Ectodermal cell (in vitro differentiated cells): Measurements from ENCODE around the gene ADGRB3.

Source experiments
- H3K27ac ChIP-seq: 2 replicates; pipeline ENCODE4 v1.7.0; 2013; ENCODE audit warnings: mild to moderate bottlenecking, low read depth, low read length; ENCODE audit not compliant: insufficient read depth, poor library complexity, severe bottlenecking
- H3K27me3 ChIP-seq: 2 replicates; pipeline ENCODE4 v1.7.0; 2013; ENCODE audit warnings: mild to moderate bottlenecking, low read length; ENCODE audit not compliant: insufficient read depth, control insufficient read depth, poor library complexity, severe bottlenecking
- H3K36me3 ChIP-seq: one replicate; pipeline ENCODE4 v1.7.0; 2013; ENCODE audit warnings: low read length; ENCODE audit not compliant: control insufficient read depth, insufficient read depth
- H3K4me1 ChIP-seq: one replicate; pipeline ENCODE4 v1.7.0; 2013; ENCODE audit warnings: low read length; ENCODE audit not compliant: control insufficient read depth, insufficient read depth
- H3K4me3 ChIP-seq: 2 replicates; pipeline ENCODE4 v1.7.0; 2013; ENCODE audit warnings: low read depth, low read length, control low read depth; ENCODE audit not compliant: insufficient read depth
- H3K9me3 ChIP-seq: 2 replicates; pipeline ENCODE4 v1.7.0; 2013; ENCODE audit warnings: mild to moderate bottlenecking, low read length, moderate library complexity; ENCODE audit not compliant: control insufficient read depth
- WGBS, 2 experiments: methylation state at CpG; one replicate each; pipeline ENCODE4 v1.1.7; 2013; ENCODE audit warnings: missing lambda C conversion rate in 2 of 2; 5-methylcytosine and 5-hydroxymethylcytosine counted together

The ADGRB3 gene

GRCh38 chr6:69089539-69089938 lies 454.5 kb downstream of the ADGRB3 start:
- H3K27ac ChIP-seq, result no peak overlapping the region
- WGBS, 2 experiments, result 94 to 100% methylated on average over 1 of the region's 1 CpG

GRCh38 chr6:69090132-69090531 lies 455.1 kb downstream of the ADGRB3 start:
- H3K36me3 ChIP-seq, result no peaks in the 10 kb centered on the region
- 91% methylated on average over 1 of the region's 1 CpG; no CpG with 5 or more reads in 1 of the 2 experiments for WGBS, 2 experiments
- H3K4me1 ChIP-seq, result no peaks in the 10 kb centered on the region
- H3K27me3 ChIP-seq, result no peaks in the 10 kb centered on the region
- no peak overlapping the region for H3K27ac ChIP-seq
- H3K4me3 ChIP-seq, result no peak overlapping the region
- H3K9me3 ChIP-seq, result no peaks in the 10 kb centered on the region

More at GRCh38 chr6:69089539-69089938, 454.5 kb downstream of the ADGRB3 start:
- H3K36me3 ChIP-seq, result no peaks in the 10 kb centered on the region
- H3K4me1 ChIP-seq, result no peaks in the 10 kb centered on the region
- H3K27me3 ChIP-seq, result no peaks in the 10 kb centered on the region
- no peaks in the 10 kb centered on the region for H3K9me3 ChIP-seq
- no peak overlapping the region for H3K4me3 ChIP-seq

- H3K9me3 ChIP-seq, result no peaks in the 10 kb centered on the region
- no peaks in the 10 kb centered on the region for H3K27me3 ChIP-seq
- 88 to 90% methylated on average over 1 of the region's 1 CpG for WGBS, 2 experiments
- peaks cover 5% of the 10 kb centered on the region for H3K4me1 ChIP-seq
- no peak overlapping the region for H3K27ac ChIP-seq
- H3K4me3 ChIP-seq, result no peak overlapping the region
- no peaks in the 10 kb centered on the region for H3K36me3 ChIP-seq
Measured at GRCh38 chr6:69096681-69097080, 461.6 kb downstream of the ADGRB3 start.

- no peaks in the 10 kb centered on the region for H3K36me3 ChIP-seq
Measured at GRCh38 chr6:69097948-69098347, 462.9 kb downstream of the ADGRB3 start.

GRCh38 chr6:69098910-69099309 lies 463.8 kb downstream of the ADGRB3 start:
- Histone ChIP-seq H3K36me3 (no peaks in the 10 kb centered on the region), H3K9me3 (no peaks in the 10 kb centered on the region), H3K27me3 (no peaks in the 10 kb centered on the region), H3K4me1 (peaks cover 9% of the 10 kb centered on the region), H3K27ac (no peak overlapping the region), H3K4me3 (no peak overlapping the region)

More at GRCh38 chr6:69097948-69098347, 462.9 kb downstream of the ADGRB3 start:
- Histone ChIP-seq H3K9me3 (no peaks in the 10 kb centered on the region), H3K4me3 (no peak overlapping the region), H3K27me3 (no peaks in the 10 kb centered on the region), H3K4me1 (peaks cover 9% of the 10 kb centered on the region), H3K27ac (no peak overlapping the region)

GRCh38 chr6:69100772-69101171 lies 465.7 kb downstream of the ADGRB3 start:
- H3K4me1 ChIP-seq, result peaks cover 9% of the 10 kb centered on the region
- no peak overlapping the region for H3K4me3 ChIP-seq
- no peaks in the 10 kb centered on the region for H3K27me3 ChIP-seq
- 100% methylated on average over 1 of the region's 3 CpGs for WGBS, 2 experiments
- H3K27ac ChIP-seq, result no peak overlapping the region
- H3K36me3 ChIP-seq, result no peaks in the 10 kb centered on the region
- H3K9me3 ChIP-seq, result no peaks in the 10 kb centered on the region

- peaks cover 9% of the 10 kb centered on the region for H3K4me1 ChIP-seq
- H3K9me3 ChIP-seq, result no peaks in the 10 kb centered on the region
- WGBS, 2 experiments, result 49 to 51% methylated on average over 2 of the region's 2 CpGs
- no peaks in the 10 kb centered on the region for H3K27me3 ChIP-seq
- no peaks in the 10 kb centered on the region for H3K36me3 ChIP-seq
- peak overlapping the region; percentile 16 for H3K27ac ChIP-seq
- H3K4me3 ChIP-seq, result no peak overlapping the region
Measured at GRCh38 chr6:69102416-69102815, 467.3 kb downstream of the ADGRB3 start.

- no peak overlapping the region for H3K4me3 ChIP-seq
- H3K4me1 ChIP-seq, result peaks cover 9% of the 10 kb centered on the region
- no peak overlapping the region for H3K27ac ChIP-seq
- H3K27me3 ChIP-seq, result no peaks in the 10 kb centered on the region
- no peaks in the 10 kb centered on the region for H3K9me3 ChIP-seq
- WGBS, 2 experiments, result 77 to 82% methylated on average over 3 of the region's 3 CpGs
- H3K36me3 ChIP-seq, result no peaks in the 10 kb centered on the region
Measured at GRCh38 chr6:69105288-69105687, 470.2 kb downstream of the ADGRB3 start.

- 74 to 75% methylated on average over 3 of the region's 3 CpGs for WGBS, 2 experiments
- Histone ChIP-seq H3K36me3 (no peaks in the 10 kb centered on the region), H3K4me3 (no peak overlapping the region), H3K9me3 (no peaks in the 10 kb centered on the region), H3K27ac (no peak overlapping the region), H3K27me3 (no peaks in the 10 kb centered on the region), H3K4me1 (peaks cover 9% of the 10 kb centered on the region)
Measured at GRCh38 chr6:69106511-69106910, 471.4 kb downstream of the ADGRB3 start.

GRCh38 chr6:69111301-69111700 lies 476.2 kb downstream of the ADGRB3 start:
- H3K27ac ChIP-seq, result no peak overlapping the region

GRCh38 chr6:69116658-69117057 lies 481.6 kb downstream of the ADGRB3 start:
- H3K27ac ChIP-seq, result no peak overlapping the region
- no peaks in the 10 kb centered on the region for H3K36me3 ChIP-seq
- 86 to 90% methylated on average over 2 of the region's 2 CpGs for WGBS, 2 experiments
- H3K27me3 ChIP-seq, result no peaks in the 10 kb centered on the region
- no peak overlapping the region for H3K4me3 ChIP-seq
- no peaks in the 10 kb centered on the region for H3K9me3 ChIP-seq
- no peaks in the 10 kb centered on the region for H3K4me1 ChIP-seq

More at GRCh38 chr6:69111301-69111700, 476.2 kb downstream of the ADGRB3 start:
- H3K4me3 ChIP-seq, result no peak overlapping the region
- peaks cover 4% of the 10 kb centered on the region for H3K4me1 ChIP-seq
- H3K36me3 ChIP-seq, result no peaks in the 10 kb centered on the region
- no peaks in the 10 kb centered on the region for H3K27me3 ChIP-seq
- H3K9me3 ChIP-seq, result no peaks in the 10 kb centered on the region
- 78 to 91% methylated on average over 2 of the region's 2 CpGs for WGBS, 2 experiments
